ENCODE results near the gene OPN1MW2.
"Not testable (repeated sequence)": the region's sequence is repeated elsewhere in the genome, so short reads cannot be mapped to it uniquely, and the experiment has no call there.

OPN1MW2 gene

GRCh38 chrX:154269245-154269644, 49.7 kb downstream of the OPN1MW2 start:
- DNase-seq (ENCODE audit: low read depth) = not testable (repeated sequence)
